Measurements from ENCODE around the gene TUSC2.

- TF ChIP-seq ZFP30 (CRISPR knock-in tag; IDR thresholded peaks at IDR 0.05) (no peak), TOX (CRISPR knock-in tag; IDR thresholded peaks at IDR 0.05; ENCODE audit: borderline replicate concordance) (no peak)
Measured at GRCh38 chr3:50374363-50375257, 46.6 kb upstream of the TUSC2 start.

All from SK-N-SH treated with all-trans-retinoic acid at 6 μM for 48 hours (cell line).